HG03432 (cell line): ENCODE measurements around the gene C12orf75.
"Not testable (repeated sequence)": the region's sequence is repeated elsewhere in the genome, so short reads cannot be mapped to it uniquely, and the experiment has no call there.

Experiments used
- ATAC-seq: cut with Tn5 transposase; IDR thresholded peaks from one replicate; pipeline ENCODE4 v1.9.1; 2021; ENCODE audit warnings: mild to moderate bottlenecking, moderate library complexity; ENCODE audit not compliant: unreplicated experiment

C12orf75 gene

GRCh38 chr12:105368047-105368646, 37.7 kb downstream of the C12orf75 start:
- no peak for ATAC-seq

- ATAC-seq: no peak
These were observed 38.5 kb downstream of the C12orf75 start for GRCh38 chr12:105369014-105369413.

- no peak for ATAC-seq
These were observed 43.8 kb downstream of the C12orf75 start for GRCh38 chr12:105374303-105374702.

GRCh38 chr12:105377077-105377476, 46.6 kb downstream of the C12orf75 start:
- ATAC-seq: no peak

DNA sequence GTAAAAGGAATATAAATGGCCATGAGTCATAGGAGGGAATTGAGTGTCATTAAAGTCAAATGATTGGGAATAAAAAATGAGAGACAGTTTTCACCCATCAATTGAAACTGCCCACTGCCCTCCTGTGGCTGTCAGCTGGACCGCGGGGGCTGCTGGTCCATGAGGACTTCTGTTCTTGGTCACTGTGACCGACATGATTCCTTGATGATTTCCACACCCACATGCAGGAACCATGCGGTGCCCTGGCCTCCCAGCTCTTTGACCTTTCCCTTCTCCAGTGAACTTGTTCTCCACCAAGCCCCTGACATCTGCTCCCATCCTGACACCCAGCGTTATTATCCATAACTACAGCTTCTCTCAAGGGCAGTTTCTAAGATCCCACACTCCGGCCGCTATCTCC, 48.4 kb downstream of the C12orf75 start:
- no peak for ATAC-seq

GRCh38 chr12:105382771-105383622, 52.5 kb downstream of the C12orf75 start:
- ATAC-seq: no peak

DNA sequence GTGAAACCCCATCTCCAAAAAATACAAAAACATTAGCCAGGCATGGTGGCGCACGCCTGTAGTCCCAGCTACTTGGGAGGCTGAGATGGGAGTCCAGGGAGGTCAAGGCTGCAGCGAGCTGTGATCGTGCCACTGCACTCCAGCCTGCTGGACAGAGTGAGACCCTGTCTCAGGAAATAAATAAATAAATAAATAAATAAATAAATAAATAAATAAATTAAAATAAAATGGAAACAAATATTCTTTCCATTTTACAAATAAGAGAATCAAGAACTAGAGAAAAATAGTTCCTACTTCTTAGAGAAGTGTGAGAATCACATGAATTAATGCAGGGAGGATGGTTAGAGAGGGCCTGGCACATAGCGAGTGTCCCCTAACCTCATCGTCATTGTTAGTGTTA, 53.7 kb downstream of the C12orf75 start:
- ATAC-seq: no peak

DNA sequence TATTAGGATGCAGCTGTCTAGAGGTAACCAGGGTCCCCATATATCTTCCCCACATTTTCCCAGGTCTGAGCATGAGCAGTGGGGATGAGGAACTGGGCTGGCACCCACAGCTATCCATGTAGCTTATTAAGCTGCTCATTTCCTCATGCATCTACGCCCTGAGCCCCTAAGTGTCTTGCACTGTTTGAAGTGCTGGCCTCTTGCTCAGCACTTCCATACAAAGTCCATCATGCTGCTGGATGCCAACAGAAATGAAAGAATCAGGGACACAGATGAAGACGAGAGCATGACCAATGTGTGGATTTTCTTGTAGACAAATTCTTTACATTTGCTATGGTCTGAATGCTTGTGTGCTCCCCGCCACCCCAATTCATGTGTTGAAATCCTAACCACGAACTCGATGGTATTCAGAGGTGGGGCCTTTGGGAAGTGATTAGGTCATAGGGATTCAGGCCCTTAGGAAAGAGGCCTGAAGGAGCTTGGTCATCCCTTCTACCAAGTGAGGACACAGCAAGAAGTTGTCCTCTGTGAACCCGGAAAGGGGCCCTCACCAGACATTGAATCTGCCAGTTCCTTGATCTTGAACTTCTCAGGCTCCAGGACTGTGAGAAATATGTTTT, 54.5 kb downstream of the C12orf75 start:
- no peak for ATAC-seq

DNA sequence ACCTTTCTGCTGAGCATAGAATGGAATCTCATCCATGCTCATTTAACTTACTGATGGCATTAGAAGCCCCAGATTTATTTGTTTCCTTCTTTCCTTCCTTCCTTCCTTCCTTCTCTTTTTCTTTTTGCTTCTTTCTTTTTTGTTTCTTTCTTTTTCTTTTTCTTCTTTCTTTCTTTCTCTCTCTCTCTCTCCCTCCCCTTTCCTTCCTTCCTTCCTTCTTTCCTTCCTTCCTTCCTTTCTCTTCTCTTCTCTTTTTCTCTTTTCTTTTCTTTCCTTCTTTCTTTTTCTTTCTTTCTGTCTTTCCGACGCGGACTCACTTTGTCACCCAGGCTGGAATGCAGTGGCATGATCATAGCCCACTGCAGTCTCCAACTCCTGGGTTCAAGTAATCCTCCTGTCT, 55.9 kb downstream of the C12orf75 start:
- no peak for ATAC-seq

GRCh38 chr12:105391231-105391630, 60.7 kb downstream of the C12orf75 start:
- ATAC-seq: no peak

GRCh38 chr12:105393587-105393986, 63.1 kb downstream of the C12orf75 start:
- no peak for ATAC-seq

GRCh38 chr12:105396024-105396423, 65.5 kb downstream of the C12orf75 start:
- no peak for ATAC-seq

GRCh38 chr12:105396983-105397382, 66.5 kb downstream of the C12orf75 start:
- ATAC-seq: no peak

- no peak for ATAC-seq
These were observed 68.4 kb downstream of the C12orf75 start for GRCh38 chr12:105398930-105399329.

DNA sequence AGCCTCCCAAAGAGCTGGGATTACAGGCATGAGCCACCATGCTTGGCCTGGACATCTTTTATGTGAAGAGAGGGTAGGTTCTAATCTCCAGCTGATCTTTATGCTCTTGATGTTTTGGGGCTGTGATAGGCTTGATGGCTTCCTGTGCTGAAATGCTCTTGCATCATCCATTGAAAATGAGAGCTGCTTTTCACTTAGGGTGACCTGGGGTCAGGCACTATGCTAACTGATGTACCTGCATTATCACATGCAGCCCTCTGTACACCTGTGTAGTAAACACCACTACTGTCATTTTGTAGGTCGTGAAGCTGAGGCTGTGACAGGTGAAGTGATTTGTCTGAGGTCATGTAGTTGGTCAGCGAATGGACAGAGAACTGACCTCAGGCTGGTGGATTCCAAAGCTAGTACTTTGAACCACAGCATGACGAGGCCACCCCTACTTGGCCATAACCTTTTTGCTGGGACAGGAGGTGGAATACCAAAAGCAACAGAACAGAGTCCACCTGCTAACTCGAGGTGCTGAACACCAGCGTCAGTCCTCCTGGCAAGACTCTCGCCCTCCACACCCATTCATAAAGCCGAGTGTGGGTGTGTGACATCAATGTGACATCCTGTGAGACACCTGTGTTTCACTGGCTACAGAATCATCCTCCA, 69.1 kb downstream of the C12orf75 start:
- no peak for ATAC-seq

DNA sequence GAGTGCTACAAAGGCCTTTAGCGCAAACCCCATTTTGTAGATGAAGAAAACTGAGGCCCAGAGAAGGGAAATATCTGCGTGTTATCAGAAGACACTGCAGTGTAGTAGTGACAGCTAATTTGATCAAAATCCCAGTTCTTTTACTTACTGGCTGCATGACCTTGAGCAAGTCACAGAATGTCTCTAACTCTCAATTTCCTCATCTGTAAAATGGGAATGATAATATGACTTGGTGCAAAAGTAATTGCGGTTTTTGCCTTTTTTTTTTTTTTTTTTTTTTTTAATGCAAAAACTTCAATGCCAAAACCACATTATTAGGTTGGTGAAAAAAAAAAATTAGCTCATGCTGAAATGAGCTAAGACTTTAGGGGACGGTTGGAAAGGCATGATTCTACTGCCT, 69.7 kb downstream of the C12orf75 start:
- no peak for ATAC-seq

GRCh38 chr12:105401198-105401597, 70.7 kb downstream of the C12orf75 start:
- ATAC-seq: no peak

- no peak for ATAC-seq
These were observed 71.9 kb downstream of the C12orf75 start for GRCh38 chr12:105402366-105402765.

GRCh38 chr12:105403095-105403494, 72.6 kb downstream of the C12orf75 start:
- no peak for ATAC-seq

- ATAC-seq: not testable (repeated sequence)
These were observed 73.6 kb downstream of the C12orf75 start for GRCh38 chr12:105404134-105404533.

DNA sequence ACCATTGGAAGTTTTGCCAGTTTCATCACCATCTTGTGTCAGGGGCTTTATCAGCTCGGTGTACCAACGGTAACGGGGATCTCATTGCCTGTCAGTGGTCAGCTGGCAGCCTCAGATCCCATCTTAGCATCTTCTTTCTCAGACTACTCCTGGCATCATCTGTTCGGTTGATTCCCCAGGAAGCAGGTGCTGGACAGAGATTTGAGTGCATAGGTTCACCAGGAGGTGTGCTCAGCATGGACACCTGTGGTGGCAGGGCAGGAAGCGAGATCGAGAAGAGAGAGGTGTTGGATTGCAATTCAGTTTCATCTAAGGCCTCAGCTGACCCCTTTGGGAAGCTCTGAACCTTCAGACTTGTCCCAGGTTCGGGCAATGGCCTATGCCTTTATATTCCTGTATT, 76.0 kb downstream of the C12orf75 start:
- no peak for ATAC-seq
